PC-3 (cell line): ENCODE results near the gene MTFR1L.

Experiments
- EZH2 ChIP-seq: fragments of 300-600 bp; sonication (generic); IDR thresholded peaks from one replicate; pipeline ENCODE4 v1.6.1; 2017; ENCODE audit warnings: antibody characterized with exemption, mild to moderate bottlenecking, low read length; ENCODE audit not compliant: unreplicated experiment
- EZH2phosphoT487 ChIP-seq: fragments of 300-600 bp; sonication (generic); IDR thresholded peaks from 2 replicates; pipeline ENCODE4 v1.6.1; 2018; ENCODE audit warnings: mild to moderate bottlenecking, antibody characterized with exemption, low read length, borderline replicate concordance
- TF ChIP-seq, protein P1 (sequence below): fragments of 300-600 bp; sonication (generic); conservative IDR thresholded peaks from 2 replicates; pipeline ENCODE4 v1.5.1; 2017; ENCODE audit warnings: antibody characterized with exemption, low read depth, mild to moderate bottlenecking, low read length

DNA sequence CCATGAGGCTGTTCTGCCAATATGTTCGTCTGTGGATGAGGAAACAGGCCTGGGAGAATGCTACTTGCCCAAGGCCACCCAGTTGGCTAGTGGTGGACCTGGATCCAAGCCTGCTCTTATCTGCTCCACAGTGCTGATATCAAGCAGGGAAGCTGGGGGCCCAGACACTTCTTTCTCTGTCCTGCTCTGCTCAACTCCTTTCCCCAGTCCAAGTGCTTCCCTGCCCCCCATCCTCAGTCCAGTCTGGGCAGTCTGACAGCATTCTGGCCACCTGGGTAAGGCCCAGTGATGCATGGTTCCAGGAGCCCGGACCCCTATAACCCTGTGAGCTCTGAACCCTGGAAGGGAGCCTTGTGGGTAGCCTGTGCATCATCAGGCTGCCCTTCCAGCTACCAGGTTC, 59.9 kb downstream of the MTFR1L start:
- TF ChIP-seq, protein P1, sequence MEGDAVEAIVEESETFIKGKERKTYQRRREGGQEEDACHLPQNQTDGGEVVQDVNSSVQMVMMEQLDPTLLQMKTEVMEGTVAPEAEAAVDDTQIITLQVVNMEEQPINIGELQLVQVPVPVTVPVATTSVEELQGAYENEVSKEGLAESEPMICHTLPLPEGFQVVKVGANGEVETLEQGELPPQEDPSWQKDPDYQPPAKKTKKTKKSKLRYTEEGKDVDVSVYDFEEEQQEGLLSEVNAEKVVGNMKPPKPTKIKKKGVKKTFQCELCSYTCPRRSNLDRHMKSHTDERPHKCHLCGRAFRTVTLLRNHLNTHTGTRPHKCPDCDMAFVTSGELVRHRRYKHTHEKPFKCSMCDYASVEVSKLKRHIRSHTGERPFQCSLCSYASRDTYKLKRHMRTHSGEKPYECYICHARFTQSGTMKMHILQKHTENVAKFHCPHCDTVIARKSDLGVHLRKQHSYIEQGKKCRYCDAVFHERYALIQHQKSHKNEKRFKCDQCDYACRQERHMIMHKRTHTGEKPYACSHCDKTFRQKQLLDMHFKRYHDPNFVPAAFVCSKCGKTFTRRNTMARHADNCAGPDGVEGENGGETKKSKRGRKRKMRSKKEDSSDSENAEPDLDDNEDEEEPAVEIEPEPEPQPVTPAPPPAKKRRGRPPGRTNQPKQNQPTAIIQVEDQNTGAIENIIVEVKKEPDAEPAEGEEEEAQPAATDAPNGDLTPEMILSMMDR = no peak
- TF ChIP-seq EZH2 (no peak), EZH2phosphoT487 (no peak)
